Activated naive CD4-positive, alpha-beta T cell treated with Interleukin-2 at 50 U/mL for 16 hours (primary cell): ENCODE results near the gene KCNJ16.

Source experiments
- DNase-seq: peaks from one replicate; pipeline ENCODE4 v3.0.0-alpha.2; 2020

The KCNJ16 gene

GRCh38 chr17:70099294-70099693, 24.3 kb downstream of the KCNJ16 start:
- DNase-seq = no peak

DNA sequence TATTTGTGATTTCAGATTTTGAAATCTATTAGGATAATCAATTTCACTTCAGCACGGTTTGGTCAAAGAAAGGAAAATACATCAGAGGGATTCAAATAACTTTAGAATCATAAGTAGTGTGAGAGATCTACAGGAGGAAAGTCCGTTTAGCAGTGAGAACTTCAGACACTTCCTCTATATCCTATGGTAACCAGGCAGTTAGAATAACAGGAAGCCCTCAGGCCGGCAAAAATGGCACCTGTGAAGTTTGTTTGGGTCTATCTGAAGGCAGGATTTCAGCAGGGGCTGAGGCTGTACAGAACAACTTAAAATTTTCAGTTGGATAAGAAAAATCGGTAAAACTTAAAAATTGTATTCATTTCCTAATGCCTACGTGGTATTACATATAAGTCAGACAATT, 24.9 kb downstream of the KCNJ16 start:
- DNase-seq = no peak

- no peak for DNase-seq
Measured at GRCh38 chr17:70100983-70101382, 26.0 kb downstream of the KCNJ16 start.

DNA sequence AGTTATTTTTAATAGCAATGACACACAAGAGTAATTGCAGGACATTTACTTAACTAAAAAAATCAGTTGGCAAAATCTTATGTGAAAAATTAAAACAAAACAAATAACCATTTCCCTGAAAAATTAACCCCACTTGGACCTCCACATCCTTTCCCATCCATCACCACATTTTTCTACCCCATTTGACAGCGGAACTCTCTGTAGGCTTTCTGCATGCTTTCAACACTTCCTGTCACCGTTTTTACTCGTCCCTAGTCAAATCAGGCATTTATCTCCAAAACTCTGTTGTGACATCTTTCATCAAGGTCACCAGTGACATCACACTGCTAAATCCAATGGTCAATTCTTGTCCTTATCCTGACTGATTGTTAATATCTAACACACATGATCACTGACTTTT, 27.5 kb downstream of the KCNJ16 start:
- DNase-seq = no peak

GRCh38 chr17:70104791-70105523, 29.9 kb downstream of the KCNJ16 start:
- no peak for DNase-seq

GRCh38 chr17:70105641-70106040, 30.6 kb downstream of the KCNJ16 start:
- no peak for DNase-seq

GRCh38 chr17:70106551-70106950, 31.5 kb downstream of the KCNJ16 start:
- no peak for DNase-seq

GRCh38 chr17:70107441-70107840, 32.4 kb downstream of the KCNJ16 start:
- DNase-seq = no peak

GRCh38 chr17:70107904-70108565, 33.0 kb downstream of the KCNJ16 start:
- DNase-seq = no peak

- no peak for DNase-seq
Measured at GRCh38 chr17:70109497-70109896, 34.5 kb downstream of the KCNJ16 start.

GRCh38 chr17:70110443-70110880, 35.4 kb downstream of the KCNJ16 start:
- DNase-seq = no peak

GRCh38 chr17:70111201-70111600, 36.2 kb downstream of the KCNJ16 start:
- no peak for DNase-seq

DNA sequence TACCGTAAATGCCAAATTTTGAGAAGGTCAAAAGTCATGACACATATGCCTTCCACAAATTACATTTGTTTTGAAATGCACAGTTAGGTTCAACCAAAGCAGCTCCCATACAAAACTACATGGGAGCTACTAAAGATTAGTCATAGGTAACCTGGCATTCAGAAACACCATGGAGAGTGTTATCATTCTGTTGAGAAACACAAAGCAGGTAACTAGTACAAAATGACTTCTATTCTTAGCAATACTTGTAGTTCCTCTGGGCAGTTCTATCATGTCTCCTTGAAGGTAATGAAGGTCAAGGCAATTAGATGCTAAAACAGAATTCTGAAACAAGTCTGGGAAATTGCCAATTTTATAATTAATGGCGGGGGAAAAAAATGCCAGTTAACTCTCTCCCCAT, 39.4 kb downstream of the KCNJ16 start:
- DNase-seq = no peak

- no peak for DNase-seq
Measured at GRCh38 chr17:70115126-70115525, 40.1 kb downstream of the KCNJ16 start.

DNA sequence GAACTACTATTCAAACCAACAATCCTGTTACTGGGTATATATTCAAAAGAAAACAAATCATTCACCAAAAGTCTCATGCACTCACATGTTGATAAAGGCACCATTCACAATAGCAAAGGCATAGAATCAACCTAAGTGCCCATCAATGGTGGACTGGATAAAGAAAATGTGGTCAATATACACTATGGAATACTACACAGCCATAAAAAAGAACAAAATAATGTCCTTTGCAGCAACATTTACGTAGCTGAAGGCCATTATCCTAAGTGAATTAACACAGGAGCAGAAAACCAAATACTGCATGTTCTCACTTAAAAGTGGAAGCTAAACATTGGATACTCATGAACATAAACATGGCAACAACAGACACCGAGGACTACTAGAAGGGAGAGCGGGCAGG, 41.9 kb downstream of the KCNJ16 start:
- no peak for DNase-seq

DNA sequence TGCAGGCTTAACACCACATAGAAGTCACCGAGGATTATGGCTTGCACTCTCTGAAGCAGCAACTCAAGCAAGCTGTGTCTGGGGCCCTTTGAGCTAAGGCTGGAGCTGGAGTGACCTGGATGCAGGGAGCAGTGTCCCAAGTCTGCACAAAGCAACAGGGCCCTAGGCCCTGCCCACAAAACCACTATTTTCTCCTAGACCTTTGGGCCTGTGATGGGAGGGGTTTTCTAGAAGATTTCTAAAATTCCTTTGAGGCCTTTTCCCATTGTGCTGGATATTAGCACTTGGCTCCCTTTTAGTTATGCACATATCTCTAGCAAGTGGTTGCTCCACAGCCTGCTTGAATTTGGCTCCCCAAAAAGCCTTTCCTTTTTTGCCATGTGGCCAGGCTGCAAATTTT, 44.5 kb downstream of the KCNJ16 start:
- no peak for DNase-seq

GRCh38 chr17:70119983-70120382, 45.0 kb downstream of the KCNJ16 start:
- no peak for DNase-seq

GRCh38 chr17:70120425-70120824, 45.4 kb downstream of the KCNJ16 start:
- DNase-seq = no peak

DNA sequence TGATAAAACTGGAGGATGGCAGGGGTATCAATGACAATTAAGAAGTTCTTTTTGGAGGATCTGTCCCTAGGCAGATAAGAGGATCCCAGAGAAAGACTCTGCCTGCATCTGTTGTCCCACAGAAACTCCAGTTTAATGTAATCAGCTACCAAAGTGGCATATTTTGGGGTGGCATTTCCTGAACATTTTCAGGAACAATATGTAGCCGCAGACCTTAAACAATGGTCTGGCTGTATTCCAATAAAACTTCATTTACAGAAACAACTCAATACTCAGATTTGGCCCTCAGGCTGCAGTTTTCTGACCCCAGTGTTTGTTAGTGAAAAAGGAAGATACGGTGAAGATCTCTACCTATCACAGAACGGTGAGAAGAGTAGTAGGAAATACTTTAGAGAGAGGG, 46.1 kb downstream of the KCNJ16 start:
- DNase-seq = no peak

DNA sequence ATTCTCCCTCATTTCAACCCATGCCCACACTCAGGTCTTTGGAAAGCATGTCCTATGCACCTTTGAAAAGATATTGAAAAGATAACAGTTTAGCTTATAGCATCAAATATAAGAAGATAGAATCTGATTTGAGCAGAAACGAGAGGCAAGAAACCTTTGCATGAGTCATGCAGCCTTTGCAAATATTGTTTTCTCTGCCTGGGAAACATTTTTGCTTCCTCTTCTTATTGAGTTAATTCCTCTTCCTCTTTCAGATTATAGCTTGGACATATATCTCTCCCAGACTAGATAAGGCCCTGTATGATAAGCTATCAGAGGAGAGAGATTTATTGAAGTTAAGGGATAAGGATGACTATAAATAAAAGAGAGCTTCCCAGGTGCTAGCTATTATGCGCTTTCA, 48.2 kb downstream of the KCNJ16 start:
- DNase-seq = no peak

GRCh38 chr17:70124723-70125122, 49.7 kb downstream of the KCNJ16 start:
- DNase-seq = no peak

GRCh38 chr17:70127221-70127873, 52.3 kb downstream of the KCNJ16 start:
- no peak for DNase-seq

GRCh38 chr17:70128727-70129238, 53.8 kb downstream of the KCNJ16 start:
- DNase-seq = no peak

- no peak for DNase-seq
Measured at GRCh38 chr17:70130289-70130688, 55.3 kb downstream of the KCNJ16 start.
